Astrocyte (in vitro differentiated cells and primary cell): Measurements from ENCODE around the gene TFRC. TPM values are rescaled to one million over a fixed set of nuclear protein-coding genes. Genes with fewer than 3 reads are reported as not detected.
"Not testable (repeated sequence)": the region's sequence is repeated elsewhere in the genome, so short reads cannot be mapped to it uniquely, and the experiment has no call there.

Experiments used
- DNase-seq: peaks from one replicate; pipeline ENCODE4 v3.0.0-alpha.2; 2010; ENCODE audit warnings: low read depth
- FAIRE-seq: peaks from 2 replicates; lab custom pipeline; 2011; peaks lifted over from hg19 to GRCh38; lab: Jason Lieb, UNC
- H2AFZ ChIP-seq: 2 replicates; pipeline ENCODE4 v1.6.0; 2012; ENCODE audit warnings: low read depth, low read length, inconsistent platforms
- H3K27ac ChIP-seq: 2 replicates; pipeline ENCODE4 v1.5.1; 2011; ENCODE audit warnings: low read depth, low read length, inconsistent platforms
- H3K27me3 ChIP-seq: 2 replicates; pipeline ENCODE4 v1.6.0; 2011; ENCODE audit warnings: low read length, inconsistent platforms; ENCODE audit not compliant: insufficient read depth
- H3K36me3 ChIP-seq: 2 replicates; pipeline ENCODE4 v1.5.1; 2011; ENCODE audit warnings: low read length, inconsistent platforms; ENCODE audit not compliant: insufficient read depth
- H3K4me1 ChIP-seq: 2 replicates; pipeline ENCODE4 v1.5.1; 2011; ENCODE audit warnings: low read length, inconsistent platforms; ENCODE audit not compliant: insufficient read depth
- H3K4me2 ChIP-seq: 2 replicates; pipeline ENCODE4 v1.6.0; 2012; ENCODE audit warnings: low read length, inconsistent platforms
- H3K4me3 ChIP-seq: 2 replicates; pipeline ENCODE4 v1.5.1; 2011; ENCODE audit warnings: low read depth, mild to moderate bottlenecking, low read length, inconsistent platforms; ENCODE audit not compliant: insufficient read depth
- H3K79me2 ChIP-seq: 2 replicates; pipeline ENCODE4 v1.6.0; 2012; ENCODE audit warnings: mild to moderate bottlenecking, low read length, inconsistent platforms; ENCODE audit not compliant: insufficient read depth
- H3K9ac ChIP-seq: 2 replicates; pipeline ENCODE4 v1.6.0; 2012; ENCODE audit warnings: mild to moderate bottlenecking, low read length, inconsistent platforms
- H3K9me3 ChIP-seq: 2 replicates; pipeline ENCODE4 v1.5.1; 2012; ENCODE audit warnings: low read depth, mild to moderate bottlenecking, low read length, inconsistent platforms; ENCODE audit not compliant: insufficient read depth
- H4K20me1 ChIP-seq: 2 replicates; pipeline ENCODE4 v1.6.0; 2012; ENCODE audit warnings: low read length, inconsistent platforms; ENCODE audit not compliant: insufficient read depth
- H3K27ac Mint-ChIP-seq: one replicate; pipeline ENCODE4 v1.8.0; 2021; ENCODE audit warnings: mild to moderate bottlenecking, mixed read lengths; ENCODE audit not compliant: unreplicated experiment
- H3K27me3 Mint-ChIP-seq: one replicate; pipeline ENCODE4 v1.8.0; 2021; ENCODE audit warnings: low read depth, mixed read lengths; ENCODE audit not compliant: unreplicated experiment
- H3K36me3 Mint-ChIP-seq: one replicate; pipeline ENCODE4 v1.8.0; 2021; ENCODE audit warnings: low read depth, mixed read lengths; ENCODE audit not compliant: unreplicated experiment
- H3K4me1 Mint-ChIP-seq: one replicate; pipeline ENCODE4 v1.8.0; 2021; ENCODE audit warnings: low read depth, mixed read lengths; ENCODE audit not compliant: unreplicated experiment
- H3K4me3 Mint-ChIP-seq: one replicate; pipeline ENCODE4 v1.8.0; 2021; ENCODE audit warnings: mild to moderate bottlenecking, moderate library complexity, mixed read lengths; ENCODE audit not compliant: unreplicated experiment
- H3K9me3 Mint-ChIP-seq: one replicate; pipeline ENCODE4 v1.8.0; 2021; ENCODE audit warnings: mild to moderate bottlenecking, mixed read lengths; ENCODE audit not compliant: unreplicated experiment
- EZH2 ChIP-seq: IDR thresholded peaks from 2 replicates; pipeline ENCODE4 v1.6.1; 2012; ENCODE audit warnings: mild to moderate bottlenecking, low read length, inconsistent platforms; ENCODE audit not compliant: insufficient read depth
- total RNA-seq: library from RNA; stranded (reverse); gene quantifications from 2 replicates; pipeline ENCODE4 v1.2.1, GENCODE V29; 2021
- TF ChIP-seq, protein P1 (sequence below): IDR thresholded peaks from 2 replicates; pipeline ENCODE4 v1.5.1; 2011; ENCODE audit warnings: low read depth, mild to moderate bottlenecking, inconsistent platforms, low read length, moderate library complexity; ENCODE audit not compliant: insufficient read depth

The TFRC gene
- total RNA-seq, 1 donor from 2014 or later: 98.4 TPM

DNA sequence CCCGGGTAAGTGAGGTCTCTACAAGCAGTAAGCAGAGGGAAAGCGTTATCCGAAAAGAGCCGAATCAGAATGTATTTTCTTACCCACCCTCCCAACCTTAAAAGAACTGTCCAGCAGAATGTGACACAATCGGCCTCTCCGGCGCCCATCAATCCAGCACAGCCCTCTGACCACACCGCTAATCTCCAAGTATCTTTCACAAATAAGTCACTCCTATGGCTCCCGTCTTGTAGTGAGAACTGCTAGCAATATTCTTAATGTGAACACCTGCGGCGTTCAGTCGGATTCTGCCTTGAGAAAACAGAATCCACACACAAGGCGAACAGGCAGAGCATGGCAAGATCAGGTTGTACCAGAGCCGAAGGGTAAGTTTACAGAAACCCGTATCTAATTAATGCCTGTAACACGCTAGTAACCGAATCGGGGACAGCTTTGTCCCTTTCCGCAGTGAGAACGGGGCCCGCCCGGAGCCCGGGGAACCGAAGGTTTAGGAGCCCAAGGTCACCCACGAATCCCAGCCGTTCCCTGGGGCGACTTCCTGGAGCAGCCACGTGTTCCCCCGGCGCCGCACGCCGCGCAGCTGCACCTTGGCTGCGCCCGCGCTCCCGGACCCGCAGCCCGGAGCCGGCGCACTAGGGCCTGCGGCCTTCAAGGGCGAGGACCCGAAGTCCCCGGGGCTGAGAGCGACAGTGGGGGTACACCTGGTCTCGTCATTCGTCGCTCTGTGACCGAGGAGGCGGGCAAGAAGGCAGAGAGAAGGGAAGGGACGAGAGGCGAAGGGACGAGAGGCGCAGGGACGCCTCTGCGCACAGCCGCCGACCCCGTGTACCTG is 672 bp downstream of the TFRC start:
- peaks cover 39% of the 10 kb centered on the region for H4K20me1 ChIP-seq
- peaks cover 49% of the 10 kb centered on the region for H3K79me2 ChIP-seq
- H3K9me3 ChIP-seq: no peaks in the 10 kb centered on the region
- H3K27me3 Mint-ChIP-seq: peaks cover 4% of the 10 kb centered on the region
- H3K4me1 Mint-ChIP-seq: peaks cover 10% of the 10 kb centered on the region
- H3K9me3 Mint-ChIP-seq: no peaks in the 10 kb centered on the region
- peaks cover 6% of the 10 kb centered on the region for H3K4me1 ChIP-seq
- peak overlapping the region; percentile 86 for H3K27ac ChIP-seq
- FAIRE-seq (no peak), DNase-seq (peak; percentile 22)
- no peaks in the 10 kb centered on the region for H3K27me3 ChIP-seq
- peak overlapping the region; percentile 98 for H3K4me3 Mint-ChIP-seq
- H3K36me3 ChIP-seq: no peaks in the 10 kb centered on the region
- H3K4me3 ChIP-seq: peak overlapping the region; percentile 83
- H3K36me3 Mint-ChIP-seq: peaks cover 2% of the 10 kb centered on the region
- H3K4me2 ChIP-seq: peak overlapping the region; percentile 97
- H3K27ac Mint-ChIP-seq: peak overlapping the region; percentile 78
- TF ChIP-seq EZH2: no peak
- TF ChIP-seq, protein P1, sequence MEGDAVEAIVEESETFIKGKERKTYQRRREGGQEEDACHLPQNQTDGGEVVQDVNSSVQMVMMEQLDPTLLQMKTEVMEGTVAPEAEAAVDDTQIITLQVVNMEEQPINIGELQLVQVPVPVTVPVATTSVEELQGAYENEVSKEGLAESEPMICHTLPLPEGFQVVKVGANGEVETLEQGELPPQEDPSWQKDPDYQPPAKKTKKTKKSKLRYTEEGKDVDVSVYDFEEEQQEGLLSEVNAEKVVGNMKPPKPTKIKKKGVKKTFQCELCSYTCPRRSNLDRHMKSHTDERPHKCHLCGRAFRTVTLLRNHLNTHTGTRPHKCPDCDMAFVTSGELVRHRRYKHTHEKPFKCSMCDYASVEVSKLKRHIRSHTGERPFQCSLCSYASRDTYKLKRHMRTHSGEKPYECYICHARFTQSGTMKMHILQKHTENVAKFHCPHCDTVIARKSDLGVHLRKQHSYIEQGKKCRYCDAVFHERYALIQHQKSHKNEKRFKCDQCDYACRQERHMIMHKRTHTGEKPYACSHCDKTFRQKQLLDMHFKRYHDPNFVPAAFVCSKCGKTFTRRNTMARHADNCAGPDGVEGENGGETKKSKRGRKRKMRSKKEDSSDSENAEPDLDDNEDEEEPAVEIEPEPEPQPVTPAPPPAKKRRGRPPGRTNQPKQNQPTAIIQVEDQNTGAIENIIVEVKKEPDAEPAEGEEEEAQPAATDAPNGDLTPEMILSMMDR: no peak
- H3K9ac ChIP-seq: peak overlapping the region; percentile 92
- H2AFZ ChIP-seq: peak overlapping the region; percentile 84

GRCh38 chr3:196080101-196080846 is 1.6 kb downstream of the TFRC start:
- Histone ChIP-seq H3K4me2 (peak overlapping the region; percentile 97), H4K20me1 (peaks cover 46% of the 10 kb centered on the region), H3K79me2 (peaks cover 49% of the 10 kb centered on the region), H3K9ac (peak overlapping the region; percentile 92), H3K4me3 (peak overlapping the region; percentile 83)
- not testable (repeated sequence) for H3K27me3 Mint-ChIP-seq, H3K9me3 ChIP-seq, H2AFZ ChIP-seq, H3K36me3 Mint-ChIP-seq, H3K4me1 Mint-ChIP-seq, H3K9me3 Mint-ChIP-seq, FAIRE-seq, H3K36me3 ChIP-seq, H3K4me1 ChIP-seq, H3K27me3 ChIP-seq, H3K27ac ChIP-seq, DNase-seq, H3K27ac Mint-ChIP-seq
- H3K4me3 Mint-ChIP-seq: peak overlapping the region; percentile 98

DNA sequence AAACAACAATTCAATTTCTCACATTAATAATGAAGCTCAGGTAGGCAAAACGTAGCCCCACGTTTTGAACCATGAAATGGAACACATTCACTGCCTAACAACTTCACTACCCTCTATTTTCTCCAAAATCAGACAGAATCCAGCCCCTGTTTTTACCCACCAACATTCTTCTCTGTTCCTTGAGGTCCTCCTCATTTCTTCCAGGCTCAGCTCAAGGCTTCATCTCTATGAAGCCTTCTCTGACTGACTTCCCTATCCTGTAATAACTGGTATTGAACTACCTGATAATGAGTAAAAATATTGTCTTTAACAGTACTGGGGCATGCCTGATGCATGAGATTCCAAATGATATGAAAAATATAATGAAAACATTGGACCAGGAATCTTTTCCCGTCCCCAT is 2.2 kb downstream of the TFRC start:
- Mint-ChIP-seq H3K27ac (no peak overlapping the region), H3K4me3 (peak overlapping the region; percentile 98), H3K27me3 (no peaks in the 10 kb centered on the region), H3K9me3 (no peaks in the 10 kb centered on the region), H3K36me3 (peaks cover 2% of the 10 kb centered on the region), H3K4me1 (peaks cover 10% of the 10 kb centered on the region)
- Histone ChIP-seq H3K4me2 (no peak overlapping the region), H3K9ac (no peak overlapping the region), H3K27ac (no peak overlapping the region), H3K27me3 (no peaks in the 10 kb centered on the region), H3K36me3 (peaks cover 5% of the 10 kb centered on the region), H3K9me3 (no peaks in the 10 kb centered on the region), H4K20me1 (peaks cover 49% of the 10 kb centered on the region), H2AFZ (no peak overlapping the region), H3K79me2 (peaks cover 49% of the 10 kb centered on the region), H3K4me3 (no peak overlapping the region), H3K4me1 (peaks cover 6% of the 10 kb centered on the region)
- TF ChIP-seq, protein P1: no peak
- no peak for TF ChIP-seq EZH2
- FAIRE-seq (no peak), DNase-seq (no peak)
